Karpas-422 (cell line): ENCODE measurements around the gene CACNA2D3. TPM values are rescaled to one million over a fixed set of nuclear protein-coding genes. Genes with fewer than 3 reads are reported as not detected.

Source experiments
- DNase-seq: peaks from one replicate; pipeline ENCODE4 v3.0.0-alpha.2; 2015
- H2AFZ ChIP-seq: fragments of 200-600 bp; sonication (generic); 2 replicates; pipeline ENCODE4 v1.6.1; 2014; ENCODE audit warnings: antibody characterized with exemption, low read length, mixed read lengths
- H3K27ac ChIP-seq: fragments of 200-600 bp; sonication (generic); 2 replicates; pipeline ENCODE4 v1.5.1; 2014; ENCODE audit warnings: mild to moderate bottlenecking, low read length, moderate library complexity
- H3K27me3 ChIP-seq: fragments of 200-600 bp; sonication (generic); 2 replicates; pipeline ENCODE4 v1.6.1; 2014; ENCODE audit warnings: low read length, mixed read lengths
- H3K36me3 ChIP-seq: fragments of 200-600 bp; sonication (generic); 2 replicates; pipeline ENCODE4 v1.6.1; 2014; ENCODE audit warnings: low read length, mixed read lengths; ENCODE audit not compliant: insufficient read depth
- H3K4me1 ChIP-seq: fragments of 200-600 bp; sonication (generic); 2 replicates; pipeline ENCODE4 v1.6.1; 2014; ENCODE audit warnings: mild to moderate bottlenecking, low read length, mixed read lengths
- H3K4me2 ChIP-seq: fragments of 200-600 bp; sonication (generic); 2 replicates; pipeline ENCODE4 v1.6.1; 2014; ENCODE audit warnings: low read length, low read depth, mild to moderate bottlenecking; ENCODE audit not compliant: poor library complexity, severe bottlenecking
- H3K4me3 ChIP-seq: fragments of 200-600 bp; sonication (generic); 2 replicates; pipeline ENCODE4 v1.5.1; 2014; ENCODE audit warnings: mild to moderate bottlenecking, antibody characterized with exemption, low read length, mixed read lengths
- H3K79me2 ChIP-seq: fragments of 200-600 bp; sonication (generic); 2 replicates; pipeline ENCODE4 v1.6.1; 2014; ENCODE audit warnings: mild to moderate bottlenecking, low read length, mixed read lengths
- H3K9ac ChIP-seq: fragments of 200-600 bp; sonication (generic); 2 replicates; pipeline ENCODE4 v1.6.0; 2014; ENCODE audit warnings: low read length
- H3K9me2 ChIP-seq: fragments of 200-600 bp; sonication (generic), shearing (Covaris generic); replicated peaks from 2 replicates; pipeline ENCODE4 v1.6.0; 2014; ENCODE audit warnings: mild to moderate bottlenecking, low read length, moderate library complexity; ENCODE audit not compliant: insufficient read depth
- H3K9me3 ChIP-seq: fragments of 300-700, 200-600 bp; sonication (generic); 2 replicates; pipeline ENCODE4 v1.6.1; 2014; ENCODE audit warnings: low read length, mixed read lengths
- H4K20me1 ChIP-seq: fragments of 200-600 bp; sonication (generic); 2 replicates; pipeline ENCODE4 v1.6.1; 2014; ENCODE audit warnings: mild to moderate bottlenecking, antibody characterized with exemption, low read length, low read depth; ENCODE audit not compliant: insufficient read depth
- total RNA-seq: library from RNA; depleted of rRNA; stranded (reverse); fragments of >200 nt; shearing (Covaris generic); gene quantifications from 2 replicates; pipeline ENCODE4 v1.2.3, GENCODE V29; 2014; ENCODE audit warnings: low replicate concordance

Gene CACNA2D3
- total RNA-seq, 1 experiment from 2014 or later: not detected

- no peak for DNase-seq
- H3K27ac ChIP-seq: no peak overlapping the region
- H3K4me1 ChIP-seq: no peaks in the 10 kb centered on the region
- H2AFZ ChIP-seq: no peak overlapping the region
- no peaks in the 10 kb centered on the region for H3K36me3 ChIP-seq
- H3K79me2 ChIP-seq: no peaks in the 10 kb centered on the region
- H3K4me2 ChIP-seq: no peak overlapping the region
- H3K27me3 ChIP-seq: no peaks in the 10 kb centered on the region
- H3K9ac ChIP-seq: no peak overlapping the region
- no peak overlapping the region for H3K4me3 ChIP-seq
- no peaks in the 10 kb centered on the region for H3K9me2 ChIP-seq
- H4K20me1 ChIP-seq: no peaks in the 10 kb centered on the region
- no peaks in the 10 kb centered on the region for H3K9me3 ChIP-seq
These were observed 233.4 kb downstream of the CACNA2D3 start for GRCh38 chr3:54355800-54356199.

GRCh38 chr3:54356261-54357045 is 234.1 kb downstream of the CACNA2D3 start:
- H3K4me3 ChIP-seq: no peak overlapping the region

GRCh38 chr3:54357301-54357700 is 234.9 kb downstream of the CACNA2D3 start:
- no peak overlapping the region for H3K4me3 ChIP-seq
- H3K4me2 ChIP-seq: no peak overlapping the region
- H3K9ac ChIP-seq: no peak overlapping the region
- no peaks in the 10 kb centered on the region for H3K36me3 ChIP-seq
- H3K79me2 ChIP-seq: no peaks in the 10 kb centered on the region
- no peak overlapping the region for H2AFZ ChIP-seq
- H3K9me3 ChIP-seq: no peaks in the 10 kb centered on the region
- H3K27ac ChIP-seq: no peak overlapping the region
- H3K27me3 ChIP-seq: no peaks in the 10 kb centered on the region
- no peaks in the 10 kb centered on the region for H3K9me2 ChIP-seq
- DNase-seq: no peak
- no peaks in the 10 kb centered on the region for H4K20me1 ChIP-seq
- no peaks in the 10 kb centered on the region for H3K4me1 ChIP-seq

More at GRCh38 chr3:54356261-54357045, 234.1 kb downstream of the CACNA2D3 start:
- H3K9ac ChIP-seq: no peak overlapping the region
- no peak overlapping the region for H3K4me2 ChIP-seq
- no peak overlapping the region for H2AFZ ChIP-seq
- DNase-seq: no peak
- H4K20me1 ChIP-seq: no peaks in the 10 kb centered on the region
- no peaks in the 10 kb centered on the region for H3K79me2 ChIP-seq
- H3K9me3 ChIP-seq: no peaks in the 10 kb centered on the region
- H3K27ac ChIP-seq: no peak overlapping the region
- H3K4me1 ChIP-seq: no peaks in the 10 kb centered on the region
- no peaks in the 10 kb centered on the region for H3K27me3 ChIP-seq
- H3K36me3 ChIP-seq: no peaks in the 10 kb centered on the region
- H3K9me2 ChIP-seq: no peaks in the 10 kb centered on the region

- DNase-seq: no peak
- Histone ChIP-seq H3K9ac (no peak overlapping the region), H2AFZ (no peak overlapping the region), H3K4me2 (no peak overlapping the region), H3K9me2 (no peaks in the 10 kb centered on the region), H3K79me2 (no peaks in the 10 kb centered on the region), H3K9me3 (no peaks in the 10 kb centered on the region), H3K4me1 (no peaks in the 10 kb centered on the region), H3K27me3 (no peaks in the 10 kb centered on the region), H3K4me3 (no peak overlapping the region), H3K27ac (no peak overlapping the region), H4K20me1 (no peaks in the 10 kb centered on the region), H3K36me3 (no peaks in the 10 kb centered on the region)
These were observed 236.0 kb downstream of the CACNA2D3 start for GRCh38 chr3:54358316-54358715.

- DNase-seq: no peak
- Histone ChIP-seq H3K4me2 (no peak overlapping the region), H3K9me2 (no peaks in the 10 kb centered on the region), H2AFZ (no peak overlapping the region), H3K4me1 (no peaks in the 10 kb centered on the region), H3K36me3 (no peaks in the 10 kb centered on the region), H3K27me3 (no peaks in the 10 kb centered on the region), H3K4me3 (no peak overlapping the region), H4K20me1 (no peaks in the 10 kb centered on the region), H3K27ac (no peak overlapping the region), H3K9ac (no peak overlapping the region), H3K9me3 (no peaks in the 10 kb centered on the region), H3K79me2 (no peaks in the 10 kb centered on the region)
These were observed 236.8 kb downstream of the CACNA2D3 start for GRCh38 chr3:54358969-54359694.

GRCh38 chr3:54360320-54360719 is 238.0 kb downstream of the CACNA2D3 start:
- H3K27me3 ChIP-seq: no peaks in the 10 kb centered on the region
- H3K9ac ChIP-seq: no peak overlapping the region
- no peak for DNase-seq
- H3K4me1 ChIP-seq: no peaks in the 10 kb centered on the region
- H4K20me1 ChIP-seq: no peaks in the 10 kb centered on the region
- H3K4me3 ChIP-seq: no peak overlapping the region
- no peaks in the 10 kb centered on the region for H3K36me3 ChIP-seq
- H3K79me2 ChIP-seq: no peaks in the 10 kb centered on the region
- H2AFZ ChIP-seq: no peak overlapping the region
- H3K27ac ChIP-seq: no peak overlapping the region
- H3K9me3 ChIP-seq: no peaks in the 10 kb centered on the region
- no peak overlapping the region for H3K4me2 ChIP-seq
- H3K9me2 ChIP-seq: no peaks in the 10 kb centered on the region

GRCh38 chr3:54361746-54362283 is 239.5 kb downstream of the CACNA2D3 start:
- Histone ChIP-seq H3K4me1 (no peaks in the 10 kb centered on the region), H3K79me2 (no peaks in the 10 kb centered on the region), H3K9ac (no peak overlapping the region), H2AFZ (no peak overlapping the region), H3K9me2 (no peaks in the 10 kb centered on the region), H3K27ac (no peak overlapping the region), H3K36me3 (no peaks in the 10 kb centered on the region), H4K20me1 (no peaks in the 10 kb centered on the region), H3K27me3 (no peaks in the 10 kb centered on the region), H3K9me3 (no peaks in the 10 kb centered on the region), H3K4me2 (no peak overlapping the region), H3K4me3 (no peak overlapping the region)
- no peak for DNase-seq

- no peak for DNase-seq
- Histone ChIP-seq H3K9ac (no peak overlapping the region), H4K20me1 (no peaks in the 10 kb centered on the region), H3K4me1 (no peaks in the 10 kb centered on the region), H3K9me2 (no peaks in the 10 kb centered on the region), H3K36me3 (no peaks in the 10 kb centered on the region), H3K79me2 (no peaks in the 10 kb centered on the region), H3K4me2 (no peak overlapping the region), H3K4me3 (no peak overlapping the region), H3K27me3 (no peaks in the 10 kb centered on the region), H2AFZ (no peak overlapping the region), H3K27ac (no peak overlapping the region), H3K9me3 (no peaks in the 10 kb centered on the region)
These were observed 243.8 kb downstream of the CACNA2D3 start for GRCh38 chr3:54366007-54366750.
